ENCODE measurements around the gene ARHGEF17. TPM values are rescaled to one million over a fixed set of nuclear protein-coding genes. Genes with fewer than 3 reads are reported as not detected.
A peak's percentile ranks its signal among the peaks of the same experiment; 100 is the strongest.

Gene ARHGEF17
- polyA plus RNA-seq, 3 donors, result 0.16 to 1.2 (median 0.55) TPM

DNA sequence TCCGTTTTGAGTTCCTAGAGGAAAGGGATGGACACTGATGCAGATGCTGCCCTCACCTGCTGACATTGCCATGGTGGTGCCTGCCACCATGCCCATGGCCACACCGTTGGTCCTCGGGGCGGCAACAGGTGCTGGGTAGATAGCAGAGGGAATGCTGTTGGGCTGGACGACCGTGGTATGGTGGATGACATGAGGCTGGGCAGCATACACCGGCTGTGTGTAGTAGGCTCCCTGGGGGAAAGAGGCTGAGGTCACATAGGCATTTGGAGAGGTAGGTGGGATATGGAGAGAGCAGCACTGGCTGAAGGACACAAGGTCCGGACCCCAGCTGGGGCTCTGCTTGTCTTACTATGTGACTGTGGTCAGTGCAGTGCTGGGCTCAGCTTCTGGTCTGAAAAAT lies 101.4 kb downstream of the ARHGEF17 start:
- H3K27ac Mint-ChIP-seq, result peak overlapping the region in 5 of 7 donors; percentile 10 to 56 (median 33)
- H3K4me1 Mint-ChIP-seq, result peaks cover 61% of the 10 kb centered on the region
- no peak for DNase-seq
- no peak overlapping the region for H3K4me3 Mint-ChIP-seq
- Histone ChIP-seq H3K79me2 (ENCODE audit: insufficient read depth, low read length) (no peaks in the 10 kb centered on the region), H3K9ac (ENCODE audit: insufficient read depth, low read length, poor library complexity, severe bottlenecking) (no peak overlapping the region), H3K4me2 (replicated peaks; ENCODE audit: extremely low read depth, low read length, poor library complexity, severe bottlenecking) (no peak overlapping the region), H3K4me1 (ENCODE audit: control insufficient read depth in 1 of 2, insufficient read depth in 2 of 2, low read length in 2 of 2) (peaks cover 41 to 51% of the 10 kb centered on the region in 2 donors), H3K36me3 (replicated peaks in 1 of 2; ENCODE audit: control insufficient read depth in 1 of 2, insufficient read depth in 2 of 2, low read length in 2 of 2) (peaks cover 45 to 90% of the 10 kb centered on the region in 2 donors), H3K27ac (ENCODE audit: low read depth in 1 of 2, low read length in 2 of 2) (peak overlapping the region in 1 of 2 donors; percentile 3), H4K20me1 (ENCODE audit: insufficient read depth, low read length) (peaks cover 98% of the 10 kb centered on the region), H2AFZ (ENCODE audit: insufficient read depth, low read depth, low read length, poor library complexity, severe bottlenecking) (no peak overlapping the region), H3K27me3 (ENCODE audit: control insufficient read depth in 2 of 2, insufficient read depth in 2 of 2, low read length in 2 of 2) (no peaks in the 10 kb centered on the region), H3K9me3 (replicated peaks in 1 of 2; ENCODE audit: control insufficient read depth in 1 of 2, insufficient read depth in 1 of 2, low read length in 2 of 2) (no peaks in the 10 kb centered on the region), H3K4me3 (replicated peaks in 1 of 3; ENCODE audit: low read depth in 2 of 3, low read length in 3 of 3) (no peak overlapping the region)
- H3K36me3 Mint-ChIP-seq, result peaks cover 66 to 81% of the 10 kb centered on the region in 2 donors
- peaks cover 0 to 1% (median 0%) of the 10 kb centered on the region in 3 donors for H3K27me3 Mint-ChIP-seq (ENCODE audit: low read depth in 3 of 3)
- 94% methylated on average over 6 of the region's 8 CpGs for WGBS (ENCODE audit: insufficient coverage)
- no peaks in the 10 kb centered on the region for H3K9me3 Mint-ChIP-seq
- intact Hi-C loops (cut with micrococcal nuclease), result no loop called here
- TF ChIP-seq, protein P1, sequence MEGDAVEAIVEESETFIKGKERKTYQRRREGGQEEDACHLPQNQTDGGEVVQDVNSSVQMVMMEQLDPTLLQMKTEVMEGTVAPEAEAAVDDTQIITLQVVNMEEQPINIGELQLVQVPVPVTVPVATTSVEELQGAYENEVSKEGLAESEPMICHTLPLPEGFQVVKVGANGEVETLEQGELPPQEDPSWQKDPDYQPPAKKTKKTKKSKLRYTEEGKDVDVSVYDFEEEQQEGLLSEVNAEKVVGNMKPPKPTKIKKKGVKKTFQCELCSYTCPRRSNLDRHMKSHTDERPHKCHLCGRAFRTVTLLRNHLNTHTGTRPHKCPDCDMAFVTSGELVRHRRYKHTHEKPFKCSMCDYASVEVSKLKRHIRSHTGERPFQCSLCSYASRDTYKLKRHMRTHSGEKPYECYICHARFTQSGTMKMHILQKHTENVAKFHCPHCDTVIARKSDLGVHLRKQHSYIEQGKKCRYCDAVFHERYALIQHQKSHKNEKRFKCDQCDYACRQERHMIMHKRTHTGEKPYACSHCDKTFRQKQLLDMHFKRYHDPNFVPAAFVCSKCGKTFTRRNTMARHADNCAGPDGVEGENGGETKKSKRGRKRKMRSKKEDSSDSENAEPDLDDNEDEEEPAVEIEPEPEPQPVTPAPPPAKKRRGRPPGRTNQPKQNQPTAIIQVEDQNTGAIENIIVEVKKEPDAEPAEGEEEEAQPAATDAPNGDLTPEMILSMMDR (IDR thresholded peaks at IDR 0.05), result no peak

DNA sequence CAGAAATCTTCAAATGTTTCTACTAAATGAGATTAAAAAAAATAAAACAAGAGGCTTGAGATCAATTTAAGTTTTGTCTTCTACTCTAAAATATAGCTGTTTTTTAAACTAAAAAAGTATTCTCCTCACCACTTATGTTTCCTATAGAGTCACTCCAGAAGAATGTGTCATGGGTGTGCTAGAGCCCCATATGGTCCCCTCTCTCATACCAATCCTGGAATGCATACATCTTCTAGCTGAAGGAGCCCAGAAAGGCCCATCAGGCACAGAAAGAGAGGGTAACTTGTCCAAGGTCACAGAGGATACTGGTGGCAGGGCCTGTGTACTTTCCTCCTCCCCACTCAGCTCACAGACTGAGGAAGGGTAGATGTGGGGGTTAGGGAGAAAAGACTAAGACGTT lies 102.6 kb downstream of the ARHGEF17 start:
- H4K20me1 ChIP-seq (ENCODE audit: insufficient read depth, low read length), result peaks cover 96% of the 10 kb centered on the region
- H3K9ac ChIP-seq (ENCODE audit: insufficient read depth, low read length, poor library complexity, severe bottlenecking), result no peak overlapping the region
- peaks cover 51 to 62% of the 10 kb centered on the region in 2 donors for H3K4me1 ChIP-seq (ENCODE audit: control insufficient read depth in 1 of 2, insufficient read depth in 2 of 2, low read length in 2 of 2)
- intact Hi-C loops (cut with micrococcal nuclease), result loop anchor here in 1 of 2 donors (10.0 kb wide), 1 partner anchor 124 kb away; no protein-coding TSS in a partner anchor
- peaks cover 72% of the 10 kb centered on the region for H3K4me1 Mint-ChIP-seq
- no peak overlapping the region for H2AFZ ChIP-seq (ENCODE audit: insufficient read depth, low read depth, low read length, poor library complexity, severe bottlenecking)
- peak overlapping the region in 4 of 7 donors; percentile 6 to 82 (median 25) for H3K27ac Mint-ChIP-seq
- TF ChIP-seq, protein P1 (IDR thresholded peaks at IDR 0.05), result no peak
- no peak overlapping the region for H3K27ac ChIP-seq (ENCODE audit: low read depth in 1 of 2, low read length in 2 of 2)
- no peak overlapping the region for H3K4me3 ChIP-seq (replicated peaks in 1 of 3; ENCODE audit: low read depth in 2 of 3, low read length in 3 of 3)
- DNase-seq, result no peak
- no peaks in the 10 kb centered on the region for H3K79me2 ChIP-seq (ENCODE audit: insufficient read depth, low read length)
- no peaks in the 10 kb centered on the region for H3K9me3 Mint-ChIP-seq
- peaks cover 33 to 88% of the 10 kb centered on the region in 2 donors for H3K36me3 ChIP-seq (replicated peaks in 1 of 2; ENCODE audit: control insufficient read depth in 1 of 2, insufficient read depth in 2 of 2, low read length in 2 of 2)
- no peaks in the 10 kb centered on the region for H3K27me3 ChIP-seq (ENCODE audit: control insufficient read depth in 2 of 2, insufficient read depth in 2 of 2, low read length in 2 of 2)
- H3K9me3 ChIP-seq (replicated peaks in 1 of 2; ENCODE audit: control insufficient read depth in 1 of 2, insufficient read depth in 1 of 2, low read length in 2 of 2), result no peaks in the 10 kb centered on the region
- no peak overlapping the region for H3K4me3 Mint-ChIP-seq
- H3K4me2 ChIP-seq (replicated peaks; ENCODE audit: extremely low read depth, low read length, poor library complexity, severe bottlenecking), result no peak overlapping the region
- no CpG with 5 or more reads among the region's 1 CpG for WGBS (ENCODE audit: insufficient coverage)
- peaks cover 63 to 78% of the 10 kb centered on the region in 2 donors for H3K36me3 Mint-ChIP-seq
- peaks cover 0 to 1% (median 0%) of the 10 kb centered on the region in 3 donors for H3K27me3 Mint-ChIP-seq (ENCODE audit: low read depth in 3 of 3)
